T47D (cell line): Measurements from ENCODE around the gene WDR4.
"Not testable (repeated sequence)": the region's sequence is repeated elsewhere in the genome, so short reads cannot be mapped to it uniquely, and the experiment has no call there.

Source experiments
- DNase-seq, 2 experiments: peaks; one replicate each; pipeline versions ENCODE4 v3.0.0 to v3.0.0-alpha.2; 2011 to 2012; ENCODE audit warnings: low read depth in 1 of 2, low spot score in 1 of 2
- JUND ChIP-seq: IDR thresholded peaks from 2 replicates; pipeline ENCODE4 v1.6.1; 2012; ENCODE audit warnings: low read depth
- in situ Hi-C: cut with HindIII; loops from 2 replicates; pipeline ENCODE4 v1.10.0; 2016; ENCODE audit warnings: low sequenced_read_pairs, low pct_unique_long_range_greater_than_20kb

The WDR4 gene

GRCh38 chr21:42878993-42879787 is at the start of gene WDR4:
WDR4 (minus strand) TSS chr21:42879539; CDS start chr21:42879495, 44 bp downstream.
- in situ Hi-C loops = no loop called here
- DNase-seq = peak; percentile 98 to 99
- TF ChIP-seq JUND = no peak

- DNase-seq, in situ Hi-C loops: not testable (repeated sequence)
Observed at GRCh38 chr21:42927474-42928200, 48.3 kb upstream of the WDR4 start.

- no peak for DNase-seq
- no peak for TF ChIP-seq JUND
- in situ Hi-C loops = no loop called here
Observed at GRCh38 chr21:42925114-42925926, 46.0 kb upstream of the WDR4 start, which contains the start of gene ERVH48-1. ERVH48-1 (minus strand) TSS chr21:42925630; CDS start chr21:42919006, 6,624 bp downstream.

- TF ChIP-seq JUND = no peak
- in situ Hi-C loops = no loop called here
- DNase-seq = no peak
Observed at GRCh38 chr21:42924433-42924751, 45.1 kb upstream of the WDR4 start.

- peak; percentile 79 to 90 for DNase-seq
- no peak for TF ChIP-seq JUND
- in situ Hi-C loops = no loop called here
Observed at GRCh38 chr21:42923553-42924432, 44.5 kb upstream of the WDR4 start.

GRCh38 chr21:42922918-42923317 is 43.6 kb upstream of the WDR4 start:
- DNase-seq = no peak
- in situ Hi-C loops = no loop called here
- TF ChIP-seq JUND = no peak

- in situ Hi-C loops = no loop called here
- DNase-seq = no peak
- TF ChIP-seq JUND = no peak
Observed at GRCh38 chr21:42921927-42922326, 42.6 kb upstream of the WDR4 start.

GRCh38 chr21:42918291-42918690 is 39.0 kb upstream of the WDR4 start:
- TF ChIP-seq JUND = no peak
- in situ Hi-C loops = no loop called here
- peak in 1 of 2 experiments; percentile 39 for DNase-seq

GRCh38 chr21:42913476-42913875 is 34.1 kb upstream of the WDR4 start:
- no peak for DNase-seq
- TF ChIP-seq JUND = no peak
- in situ Hi-C loops = no loop called here

GRCh38 chr21:42911920-42912319 is 32.6 kb upstream of the WDR4 start:
- in situ Hi-C loops, DNase-seq: not testable (repeated sequence)

- DNase-seq, in situ Hi-C loops: not testable (repeated sequence)
Observed at GRCh38 chr21:42908484-42908883, 29.1 kb upstream of the WDR4 start.

GRCh38 chr21:42906233-42906632 is 26.9 kb upstream of the WDR4 start:
- DNase-seq = no peak
- no peak for TF ChIP-seq JUND
- in situ Hi-C loops = no loop called here
